CD4-positive, alpha-beta T cell treated with Interleukin-4 for 4 hours (primary cell): ENCODE results near the gene HSD11B1L.
A peak's percentile ranks its signal among the peaks of the same experiment; 100 is the strongest.

Experiments used
- DNase-seq: peaks from one replicate; pipeline ENCODE4 v3.0.0-alpha.2; 2020

Gene HSD11B1L

DNA sequence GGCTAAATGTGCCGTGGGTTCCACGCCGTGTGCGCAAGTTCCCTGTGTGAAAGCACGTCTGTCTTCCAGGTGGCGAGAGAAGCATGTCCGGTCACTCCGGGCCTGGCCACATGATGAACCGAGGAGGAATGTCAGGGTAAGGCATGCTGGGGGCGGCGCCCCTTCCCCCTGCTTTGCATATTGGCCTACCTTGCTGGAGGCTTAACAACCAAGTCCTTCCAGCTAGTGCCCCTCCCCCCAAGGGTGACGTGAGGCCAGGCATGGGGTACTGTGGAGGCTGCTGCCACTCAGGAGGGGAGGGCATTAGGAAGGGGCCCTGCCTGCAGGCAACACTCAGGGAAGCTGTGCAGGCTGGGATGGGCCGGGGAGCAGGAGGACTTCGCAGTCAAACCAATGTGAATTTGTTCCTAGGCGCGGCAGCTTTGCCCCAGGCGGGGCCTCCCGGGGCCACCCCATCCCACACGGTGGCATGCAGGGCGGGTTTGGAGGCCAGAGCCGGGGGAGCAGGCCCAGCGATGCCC lies 13.0 kb upstream of the HSD11B1L start:
- DNase-seq: no peak

DNA sequence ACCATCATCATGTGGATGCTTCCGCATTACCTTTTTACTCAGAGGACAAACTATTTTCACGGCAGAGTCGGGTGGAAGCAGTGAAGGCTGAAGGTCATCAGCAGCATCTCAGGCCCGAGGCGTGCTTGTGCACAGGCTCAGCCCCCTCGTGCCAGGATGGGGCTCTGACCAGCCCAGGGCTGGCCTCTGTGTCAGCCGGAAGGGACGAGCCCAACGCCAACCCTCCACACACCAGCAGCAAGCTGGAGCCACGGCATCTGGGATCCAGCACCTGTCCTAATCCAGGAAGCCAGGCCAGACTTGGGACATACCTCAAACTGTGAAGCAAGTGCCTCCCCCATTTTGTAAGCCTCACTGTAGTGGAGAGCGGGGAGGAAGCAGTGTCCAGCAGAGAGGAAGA lies 11.6 kb upstream of the HSD11B1L start:
- DNase-seq: no peak

DNA sequence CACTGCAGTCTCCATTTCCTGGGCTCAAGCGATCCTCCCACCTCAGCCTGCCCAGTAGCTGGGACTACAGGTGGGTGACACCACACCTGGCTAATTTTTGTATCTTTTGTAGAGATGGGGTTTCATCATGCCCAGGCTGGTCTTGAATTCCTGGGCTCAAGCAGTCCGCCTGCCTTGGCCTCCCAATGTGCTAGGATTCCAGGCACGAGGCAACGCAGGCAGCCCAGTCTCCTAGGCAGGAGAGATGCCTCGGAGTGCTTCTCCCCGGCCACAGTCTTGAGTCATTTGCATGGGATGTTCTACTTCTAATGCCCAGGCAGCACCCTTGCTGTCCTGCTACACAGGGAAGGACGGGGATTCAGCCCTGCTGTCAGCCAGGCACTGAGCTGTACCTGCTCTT lies 9.2 kb upstream of the HSD11B1L start:
- no peak for DNase-seq

DNA sequence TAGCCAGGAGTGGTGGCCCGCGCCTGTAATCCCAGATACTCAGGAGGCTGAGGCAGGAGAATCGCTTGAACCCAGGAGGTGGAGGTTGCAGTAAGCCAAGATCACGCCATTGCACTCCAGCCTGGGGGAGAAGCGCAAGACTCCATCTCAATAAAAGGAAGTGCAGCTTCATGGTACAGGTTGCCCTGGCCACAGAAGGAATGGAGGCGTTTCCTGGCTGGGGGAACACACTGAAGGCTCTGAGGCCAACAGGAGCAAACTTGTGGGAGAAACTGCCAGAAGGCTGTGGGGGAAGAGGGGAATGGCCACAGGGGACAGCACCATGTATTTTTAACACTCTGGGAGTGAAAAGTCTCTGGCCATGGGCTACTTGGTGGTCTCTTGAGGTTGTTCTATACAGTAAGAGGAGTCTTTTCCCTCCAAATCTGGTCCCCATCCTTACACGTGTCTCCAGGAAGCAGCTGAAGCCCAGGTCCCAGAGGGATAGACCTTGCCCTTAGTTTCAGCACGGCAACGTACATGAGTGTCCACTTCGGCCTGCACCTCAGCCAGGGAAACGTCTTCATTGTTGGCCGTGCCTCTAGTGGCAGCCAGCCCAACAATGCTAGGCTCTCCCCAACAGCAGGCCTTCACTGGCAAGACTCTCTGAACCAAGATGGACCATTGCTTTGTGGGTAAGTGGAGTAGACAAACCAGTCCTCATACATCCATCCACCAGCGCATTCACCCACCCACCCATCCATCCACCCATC lies 7.9 kb upstream of the HSD11B1L start:
- DNase-seq: no peak

DNA sequence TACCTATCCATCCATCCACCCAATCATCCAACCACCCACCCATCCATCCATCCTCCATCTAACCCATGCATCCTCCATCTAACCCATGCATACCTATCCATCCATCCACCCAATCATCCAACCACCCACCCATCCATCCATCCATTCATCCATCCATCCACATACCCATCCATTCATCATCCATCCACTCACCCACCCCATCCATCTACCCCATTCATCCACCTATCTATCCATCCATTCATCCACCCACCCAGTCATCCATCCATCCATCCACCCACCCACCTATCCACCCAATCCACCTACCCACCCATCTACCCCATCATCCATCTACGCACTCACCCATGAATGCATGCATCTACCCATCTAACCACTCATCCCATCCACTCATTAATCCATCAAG lies 7.1 kb upstream of the HSD11B1L start:
- no peak for DNase-seq

DNA sequence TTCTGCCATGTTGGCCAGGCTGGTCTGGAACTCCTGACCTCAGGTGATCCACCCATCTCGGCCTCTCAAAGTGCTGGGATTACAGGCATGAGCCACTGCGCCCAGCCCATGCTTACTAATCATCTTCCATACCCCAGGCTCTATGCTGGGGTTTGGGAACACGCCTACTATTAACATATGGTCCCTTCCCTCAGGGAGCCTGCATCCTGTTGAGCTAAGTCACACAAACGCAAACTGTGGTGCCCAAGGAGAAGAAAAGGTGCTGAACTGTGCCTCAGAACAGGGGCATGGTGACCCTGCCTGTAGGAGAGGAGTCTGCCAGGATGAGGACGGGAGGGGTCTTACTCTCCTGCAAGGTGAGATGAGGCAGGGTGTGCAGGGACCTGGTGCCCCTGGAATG lies 6.1 kb upstream of the HSD11B1L start:
- no peak for DNase-seq

DNA sequence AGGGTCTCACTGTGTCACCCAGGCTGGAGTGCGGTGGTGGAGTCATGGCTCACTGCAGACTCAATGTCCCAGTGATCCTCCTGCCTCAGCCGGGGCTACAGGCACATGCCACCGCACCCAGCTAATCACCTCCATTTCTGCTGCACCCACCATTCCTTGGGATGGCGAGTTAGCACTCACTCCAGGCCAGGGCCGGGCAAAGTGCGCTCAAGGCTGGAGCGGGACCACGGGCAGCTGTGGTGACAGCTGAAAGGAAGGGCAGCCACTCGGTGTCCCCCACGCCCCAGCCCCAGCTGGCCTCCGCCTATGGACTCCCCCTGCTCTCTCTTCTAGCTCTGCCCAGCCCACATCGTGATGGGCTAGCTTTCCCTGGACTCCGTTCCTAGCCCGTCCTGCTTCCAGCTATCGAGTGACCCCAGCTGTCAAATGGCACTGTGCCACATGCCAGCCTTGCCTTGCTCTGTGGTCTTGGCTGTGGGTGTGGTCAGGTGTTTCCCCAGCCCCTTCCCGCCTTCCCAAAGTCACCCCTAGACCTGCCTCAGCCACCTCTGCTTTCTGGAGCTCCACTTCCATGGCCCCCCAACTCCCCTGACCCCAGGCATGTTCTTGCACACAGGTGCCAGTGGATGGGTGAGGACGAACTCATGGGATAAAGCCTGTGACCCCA lies 4.6 kb upstream of the HSD11B1L start:
- no peak for DNase-seq

DNA sequence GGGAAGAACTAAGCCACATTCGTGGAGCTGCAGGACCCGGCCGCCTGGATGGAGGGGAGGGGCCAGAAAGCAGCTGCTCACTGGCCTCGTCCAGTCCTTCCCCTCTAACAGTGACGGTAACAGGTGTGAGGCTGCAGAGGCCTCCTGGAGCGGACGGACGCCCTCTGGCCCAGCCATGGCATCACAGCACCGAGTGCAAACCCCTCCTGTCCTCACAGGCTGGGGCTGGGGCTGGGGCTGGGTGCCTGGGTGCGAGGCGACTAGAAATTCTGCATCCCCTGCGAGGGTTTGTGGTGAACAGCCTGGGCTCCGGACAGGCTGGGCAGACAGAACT lies 4.1 kb upstream of the HSD11B1L start:
- no peak for DNase-seq

DNA sequence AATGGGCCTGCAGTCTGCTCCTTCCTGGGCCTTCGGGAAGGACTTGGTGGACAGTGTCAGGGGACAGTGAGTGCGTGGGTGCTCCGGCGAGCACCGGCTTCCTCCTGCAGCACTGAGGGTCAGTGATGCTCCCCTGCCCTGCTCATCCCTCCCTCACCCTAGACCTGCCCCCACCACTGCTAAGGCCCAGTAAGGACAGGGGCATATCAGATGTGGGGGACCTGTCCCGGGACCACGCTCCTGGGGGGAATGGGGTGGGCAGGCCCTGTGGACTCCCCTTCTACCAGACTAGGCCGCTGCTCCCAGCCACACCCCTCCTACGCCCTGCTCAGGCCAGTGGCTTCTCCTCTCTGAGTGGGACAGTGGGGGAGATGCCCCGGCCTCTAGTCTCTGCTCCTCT lies 3.7 kb upstream of the HSD11B1L start:
- no peak for DNase-seq

DNA sequence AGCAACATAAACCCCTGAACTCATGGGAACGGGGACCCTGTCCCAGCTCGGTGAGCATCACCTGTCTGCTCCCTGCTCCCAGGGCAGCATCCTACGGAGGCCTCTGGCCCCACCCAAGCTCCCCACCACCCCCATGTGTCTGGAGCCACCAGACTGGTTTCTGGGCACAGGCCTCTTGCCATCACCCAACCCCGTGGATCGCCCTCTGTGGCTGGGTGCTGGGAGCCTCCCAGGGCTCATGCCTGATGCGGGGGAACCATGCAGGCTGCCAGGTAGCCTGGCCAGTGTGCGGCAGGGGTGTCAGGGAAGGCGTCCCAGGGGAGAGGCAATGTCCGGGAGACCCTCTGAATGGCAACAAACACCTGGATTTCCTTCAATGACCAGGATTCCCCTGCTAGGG lies 3.2 kb upstream of the HSD11B1L start:
- no peak for DNase-seq

DNA sequence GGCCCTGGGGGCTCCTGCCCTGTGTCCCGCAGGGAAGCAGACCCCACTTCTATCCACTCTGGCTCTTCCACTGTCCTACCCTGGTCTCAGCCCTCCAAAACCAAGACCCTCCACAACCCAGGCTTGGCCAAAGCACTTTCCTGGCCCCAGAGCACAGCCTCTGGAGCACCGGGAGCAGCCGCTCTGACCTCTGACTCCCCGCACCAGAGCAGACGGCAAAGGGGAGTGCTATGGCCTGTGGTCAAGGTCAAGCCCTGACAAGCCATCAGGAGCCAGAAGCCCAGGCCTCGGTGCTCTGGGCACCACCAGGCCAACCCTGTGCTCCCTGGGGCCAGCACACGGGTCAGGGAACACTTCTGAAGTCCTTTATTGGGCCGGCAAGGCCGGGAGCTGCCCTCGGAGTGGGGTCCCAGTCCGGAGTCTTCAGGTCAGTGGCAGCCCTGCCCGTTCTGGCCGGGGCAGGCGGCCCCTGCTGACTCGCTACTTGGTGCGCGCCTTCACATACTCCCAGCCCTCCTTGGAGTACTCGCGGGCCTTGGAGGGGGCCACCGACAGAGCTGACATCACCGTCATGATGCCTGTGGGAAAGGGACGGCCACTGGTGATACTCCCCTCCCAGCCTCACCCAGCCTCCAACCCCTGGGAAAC lies 2.6 kb upstream of the HSD11B1L start:
- no peak for DNase-seq

DNA sequence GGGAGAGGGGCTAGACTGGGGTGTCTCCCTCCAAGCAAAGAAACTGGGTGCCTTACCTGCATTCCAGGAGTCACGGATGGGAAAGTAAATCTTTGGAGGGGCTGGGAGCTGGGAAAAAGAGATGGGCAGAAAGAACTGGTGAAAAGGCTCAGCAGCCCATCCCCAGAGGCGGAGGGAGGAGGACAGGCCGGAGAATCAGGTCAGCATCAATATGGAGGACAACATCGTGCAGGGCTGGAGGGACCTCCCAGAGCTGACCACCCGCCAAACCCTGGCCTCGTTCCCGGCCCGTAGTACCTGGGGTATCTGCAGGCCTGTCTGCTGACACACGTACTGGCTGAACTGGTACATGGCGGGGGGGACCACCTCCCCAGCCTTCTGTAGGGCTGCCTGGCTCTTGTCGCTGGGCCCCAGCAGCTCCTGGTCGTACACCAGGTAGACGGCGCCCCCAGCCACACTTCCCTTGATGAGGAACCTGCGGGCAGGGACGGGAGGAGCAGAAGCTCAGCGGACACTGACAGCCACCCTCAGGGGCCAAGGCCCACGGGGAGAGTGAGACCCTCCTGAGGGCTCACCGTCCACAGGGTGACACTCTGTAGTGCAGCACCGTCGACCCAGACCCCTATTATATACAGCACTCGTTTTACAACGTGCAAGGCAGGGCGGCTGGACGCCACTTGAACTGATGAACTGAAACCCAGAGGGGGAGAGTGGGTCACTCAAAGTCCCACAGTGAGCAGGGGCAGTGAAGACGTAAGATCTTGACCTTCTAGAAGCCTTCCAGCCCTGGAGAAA lies 1.3 kb upstream of the HSD11B1L start:
- no peak for DNase-seq

DNA sequence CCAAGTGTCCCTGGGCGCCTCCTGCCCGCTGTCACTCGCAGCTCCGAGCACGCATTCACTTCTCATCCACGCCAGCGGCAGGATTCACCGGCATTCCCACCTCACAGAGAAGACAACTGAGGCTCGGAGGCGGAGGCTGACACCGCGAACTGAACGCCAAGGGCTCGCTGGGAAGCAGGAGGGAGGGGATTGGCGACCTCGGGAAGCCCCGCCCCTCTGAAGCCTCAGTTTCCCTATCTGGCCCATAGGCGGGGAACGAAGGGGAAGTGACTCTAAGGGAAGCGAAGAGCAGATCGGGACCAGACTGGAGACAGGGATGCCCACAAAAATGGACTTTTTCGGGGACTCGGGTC lies 767 bp upstream of the HSD11B1L start:
- no peak for DNase-seq

DNA sequence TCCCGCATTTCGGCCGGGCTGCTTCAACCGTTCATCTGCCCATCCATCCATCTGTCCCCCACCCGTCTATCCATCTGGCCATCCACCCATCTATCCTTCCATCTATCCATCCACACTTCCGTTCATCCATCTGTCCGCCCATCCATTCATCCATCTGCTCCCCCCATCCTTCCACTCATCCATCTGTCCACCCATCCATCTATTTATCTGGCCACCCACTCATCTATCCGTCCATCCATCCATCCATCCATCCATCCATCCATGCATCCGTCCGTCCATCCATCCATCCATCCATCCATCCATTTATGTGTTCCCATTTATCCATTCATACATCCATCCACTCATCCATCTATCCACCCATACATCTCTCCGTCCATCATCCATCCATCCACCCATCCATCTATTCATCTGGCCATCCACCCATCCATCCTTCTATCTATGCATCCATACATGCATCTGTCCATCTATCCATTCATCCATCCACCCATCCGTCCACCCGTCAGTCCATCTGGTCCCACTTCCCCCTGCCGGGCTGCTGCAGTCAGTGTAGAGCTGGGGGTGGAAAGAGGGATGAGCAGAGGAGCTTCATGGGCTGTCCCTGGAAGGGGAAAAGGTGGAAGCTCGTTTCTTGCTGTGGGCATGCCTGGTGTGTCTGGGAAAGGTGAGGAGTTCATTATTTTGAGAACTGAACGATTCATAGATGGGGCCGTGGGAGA lies 722 bp downstream of the HSD11B1L start:
- DNase-seq: no peak

DNA sequence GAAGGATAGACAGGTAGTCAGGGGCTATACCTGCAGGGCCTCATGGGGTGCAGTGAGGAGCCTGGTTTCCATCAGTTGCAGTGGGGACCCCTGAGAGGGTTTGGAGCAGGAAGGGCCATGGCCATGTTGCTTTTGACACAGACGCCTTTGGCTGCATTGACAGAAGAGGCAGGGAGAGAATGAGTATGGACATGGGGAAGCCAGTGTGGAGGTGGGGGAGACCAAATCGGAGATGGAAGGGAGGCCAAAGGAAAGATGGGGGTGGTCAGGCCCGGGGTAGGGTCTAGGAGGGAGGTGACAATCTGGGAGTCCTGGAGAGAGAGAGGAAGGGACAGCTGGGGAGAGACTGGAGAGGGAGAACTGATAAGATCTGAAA lies 1.3 kb downstream of the HSD11B1L start:
- no peak for DNase-seq

DNA sequence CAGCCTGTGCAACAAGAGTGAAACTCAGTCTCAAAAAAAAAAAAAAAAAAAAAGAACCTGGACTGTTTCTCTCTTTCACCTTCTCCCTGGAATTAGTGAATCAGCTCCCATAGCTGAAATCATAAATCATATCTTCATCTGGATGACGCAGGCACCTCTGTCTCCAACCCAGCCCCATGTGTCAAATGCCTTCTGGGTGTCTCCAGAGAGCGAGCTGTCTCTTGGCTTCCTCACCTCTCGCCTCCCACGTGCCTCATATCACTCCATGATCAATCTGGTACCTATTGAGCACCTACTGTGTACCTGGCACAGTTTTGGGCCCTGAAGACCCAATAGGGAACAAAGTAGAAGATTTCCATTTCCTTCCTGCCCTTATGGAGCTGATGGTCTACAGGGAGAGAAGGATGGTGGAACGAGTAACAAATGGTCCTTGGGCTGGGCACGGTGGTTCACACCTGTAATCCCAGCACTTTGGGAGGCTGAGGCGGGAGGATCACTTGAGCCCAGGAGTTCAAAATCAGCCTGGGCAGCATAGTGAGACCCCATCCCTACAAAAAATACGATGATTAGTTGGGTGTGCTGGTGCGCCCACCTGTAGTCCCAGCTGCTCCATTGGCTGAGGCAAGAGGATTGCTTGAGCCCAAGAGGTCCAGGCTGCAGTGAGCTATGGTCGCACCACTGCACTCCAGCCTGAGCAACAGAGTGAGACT lies 2.5 kb downstream of the HSD11B1L start:
- no peak for DNase-seq

DNA sequence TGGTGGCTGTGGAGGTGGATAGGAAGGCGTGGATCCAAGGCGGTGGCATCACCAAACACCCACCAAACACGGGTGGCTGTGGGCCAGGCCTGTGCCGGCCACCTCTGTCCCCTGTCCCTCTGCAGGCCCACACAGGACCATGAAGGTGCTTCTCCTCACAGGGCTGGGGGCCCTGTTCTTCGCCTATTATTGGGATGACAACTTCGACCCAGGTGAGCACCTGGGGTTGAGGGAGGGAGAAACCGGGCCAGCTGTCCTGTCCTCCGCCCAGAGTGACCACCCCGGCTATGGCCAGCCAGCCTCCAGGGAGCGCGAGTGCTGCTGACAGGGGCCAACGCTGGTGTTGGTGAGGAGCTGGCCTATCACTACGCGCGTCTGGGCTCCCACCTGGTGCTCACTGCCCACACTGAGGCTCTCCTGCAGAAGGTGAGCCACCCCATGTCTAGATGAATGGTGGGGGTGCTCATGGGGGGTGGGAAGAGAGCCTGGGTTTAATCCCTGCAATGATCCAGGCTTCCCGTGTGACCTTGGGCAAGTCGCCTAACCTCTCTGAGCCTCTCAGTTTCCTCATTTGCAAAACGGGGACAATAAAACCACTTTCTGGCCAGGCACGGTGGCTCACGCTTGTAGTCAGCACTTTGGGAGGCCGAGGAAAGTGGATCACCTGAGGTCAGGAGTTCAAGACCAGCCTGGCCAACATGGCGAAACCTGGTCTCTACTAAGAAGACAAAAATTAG lies 4.0 kb downstream of the HSD11B1L start:
- no peak for DNase-seq

DNA sequence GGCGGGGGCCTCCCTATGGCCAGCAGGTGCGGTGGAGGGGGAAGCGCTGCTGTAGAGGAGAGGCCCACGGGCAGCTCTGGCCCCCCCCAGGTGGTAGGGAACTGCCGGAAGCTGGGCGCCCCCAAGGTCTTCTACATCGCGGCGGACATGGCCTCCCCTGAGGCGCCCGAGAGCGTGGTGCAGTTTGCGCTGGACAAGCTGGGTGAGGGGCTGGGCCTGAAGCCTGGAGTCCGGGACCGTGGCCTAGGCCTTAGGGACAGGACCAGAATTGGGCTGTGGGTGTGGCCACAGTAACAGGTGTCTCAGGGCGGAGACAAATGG lies 5.5 kb downstream of the HSD11B1L start:
- no peak for DNase-seq

DNA sequence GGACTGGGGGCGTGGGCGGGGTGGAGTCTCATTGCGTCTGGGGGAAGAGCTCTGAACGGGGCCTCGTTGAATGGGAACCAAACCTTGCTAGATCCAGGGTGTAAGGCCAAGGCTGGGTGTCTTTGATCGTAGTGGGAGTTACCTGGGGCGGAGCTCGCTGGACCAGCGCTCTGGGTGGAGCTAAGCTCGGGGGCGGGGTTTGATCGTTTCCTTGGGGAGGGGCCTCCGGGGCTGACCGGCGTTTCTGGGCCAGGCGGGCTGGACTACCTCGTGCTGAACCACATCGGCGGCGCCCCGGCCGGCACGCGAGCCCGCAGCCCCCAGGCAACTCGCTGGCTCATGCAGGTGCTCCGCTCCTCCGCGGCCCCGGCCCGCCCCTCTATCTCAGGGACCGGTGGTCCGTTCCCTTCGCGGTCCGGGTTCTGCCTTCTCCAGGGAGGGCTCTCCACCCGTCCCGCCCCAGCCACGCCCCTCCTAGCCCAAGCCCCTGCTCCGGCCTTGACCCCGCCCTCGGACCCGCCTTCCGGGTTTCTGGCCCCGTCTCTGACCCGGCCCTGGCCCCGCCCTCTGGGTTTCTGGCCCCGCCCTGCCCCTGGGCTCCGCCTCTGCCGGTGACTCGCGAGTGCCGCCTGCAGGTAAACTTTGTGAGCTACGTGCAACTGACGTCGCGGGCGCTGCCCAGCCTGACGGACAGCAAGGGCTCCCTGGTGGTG lies 6.0 kb downstream of the HSD11B1L start:
- peak; percentile 91 for DNase-seq

DNA sequence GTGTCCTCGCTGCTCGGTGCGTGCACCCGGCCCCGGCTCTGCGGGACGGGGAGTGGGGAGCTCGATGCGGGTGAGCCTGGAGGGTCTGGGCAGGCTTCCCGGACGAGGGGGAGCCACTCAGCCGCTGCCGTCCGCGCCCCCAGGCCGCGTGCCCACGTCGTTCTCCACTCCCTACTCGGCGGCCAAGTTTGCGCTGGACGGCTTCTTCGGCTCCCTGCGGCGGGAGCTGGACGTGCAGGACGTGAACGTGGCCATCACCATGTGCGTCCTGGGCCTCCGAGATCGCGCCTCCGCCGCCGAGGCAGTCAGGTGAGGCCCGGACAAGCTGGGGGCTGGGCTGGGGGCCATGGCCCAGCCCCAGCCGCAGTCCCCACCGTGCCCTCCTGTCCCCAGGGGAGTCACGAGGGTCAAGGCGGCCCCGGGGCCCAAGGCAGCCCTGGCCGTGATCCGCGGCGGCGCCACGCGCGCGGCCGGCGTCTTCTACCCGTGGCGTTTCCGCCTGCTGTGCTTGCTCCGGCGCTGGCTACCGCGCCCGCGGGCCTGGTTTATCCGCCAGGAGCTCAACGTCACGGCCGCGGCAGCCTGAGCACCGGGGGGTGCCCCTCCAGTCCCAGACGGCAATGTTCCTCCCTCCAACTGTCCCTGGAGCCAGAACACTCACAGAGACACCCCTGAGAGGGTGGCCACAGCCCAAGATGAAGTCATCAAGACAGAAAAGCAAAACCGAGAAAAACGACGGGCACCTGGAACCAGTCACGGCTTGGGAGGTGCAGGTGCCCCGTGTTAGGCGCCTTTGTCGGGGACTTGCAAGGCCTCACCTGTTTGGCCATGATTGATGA lies 6.8 kb downstream of the HSD11B1L start:
- no peak for DNase-seq
